Peyer's patch (tissue), 4 donors: ENCODE results near the gene OPCML.

Source experiments
- CTCF ChIP-seq, 6 experiments: fragments of 450-650 bp in 4 of 6; fragments of 200-600 bp in 2 of 6; sonication (generic) in 1 of 6; IDR thresholded peaks; one replicate each; pipeline ENCODE4 v1.5.1; 2017 to 2019; ENCODE audit warnings: antibody characterized with exemption in 6 of 6, mild to moderate bottlenecking in 3 of 6, moderate library complexity in 1 of 6
- POLR2A ChIP-seq, 2 donors: fragments of 450-650 bp; IDR thresholded peaks; one replicate each; pipeline ENCODE4 v1.5.1; 2017; ENCODE audit warnings: antibody characterized with exemption in 2 of 2, mild to moderate bottlenecking in 2 of 2, moderate library complexity in 2 of 2

- TF ChIP-seq CTCF (IDR thresholded peaks at IDR 0.05) = no peak
- no peak for TF ChIP-seq POLR2A (IDR thresholded peaks at IDR 0.05)
These were observed 7.8 kb downstream of the OPCML start for GRCh38 chr11:133524488-133524887.
